GM20000 (cell line): ENCODE measurements around the gene ASXL1.

Experiments used
- DNase-seq: peaks from one replicate; pipeline ENCODE4 v3.0.0; 2012; ENCODE audit warnings: low spot score
- CTCF ChIP-seq: IDR thresholded peaks from 2 replicates; pipeline ENCODE4 v1.5.1; 2012; ENCODE audit warnings: mild to moderate bottlenecking, control low read depth; ENCODE audit errors: extremely low read depth, missing control alignments

Gene ASXL1

GRCh38 chr20:32480371-32481241 lies 122.5 kb downstream of the ASXL1 start:
- TF ChIP-seq CTCF, result no peak

GRCh38 chr20:32481311-32482142 lies 123.4 kb downstream of the ASXL1 start:
- no peak for TF ChIP-seq CTCF
- DNase-seq, result peak; percentile 21

More at GRCh38 chr20:32480371-32481241, 122.5 kb downstream of the ASXL1 start:
- DNase-seq, result no peak

- no peak for TF ChIP-seq CTCF
- no peak for DNase-seq
Observed at GRCh38 chr20:32482143-32482441, 124.0 kb downstream of the ASXL1 start.

- no peak for TF ChIP-seq CTCF
- DNase-seq, result peak; percentile 65
Observed at GRCh38 chr20:32482442-32483261, 124.5 kb downstream of the ASXL1 start.

- TF ChIP-seq CTCF, result no peak
- DNase-seq, result peak; percentile 62
Observed at GRCh38 chr20:32483351-32484224, 125.5 kb downstream of the ASXL1 start.

- peak; percentile 58 for DNase-seq
- no peak for TF ChIP-seq CTCF
Observed at GRCh38 chr20:32484225-32484957, 126.3 kb downstream of the ASXL1 start.
